HG02973 (cell line): ENCODE measurements around the gene RNF208.
"Not testable (repeated sequence)": the region's sequence is repeated elsewhere in the genome, so short reads cannot be mapped to it uniquely, and the experiment has no call there.

Experiments used
- ATAC-seq: cut with Tn5 transposase; IDR thresholded peaks from one replicate; pipeline ENCODE4 v1.9.1; 2021; ENCODE audit warnings: moderate library complexity; ENCODE audit not compliant: unreplicated experiment

RNF208 gene

DNA sequence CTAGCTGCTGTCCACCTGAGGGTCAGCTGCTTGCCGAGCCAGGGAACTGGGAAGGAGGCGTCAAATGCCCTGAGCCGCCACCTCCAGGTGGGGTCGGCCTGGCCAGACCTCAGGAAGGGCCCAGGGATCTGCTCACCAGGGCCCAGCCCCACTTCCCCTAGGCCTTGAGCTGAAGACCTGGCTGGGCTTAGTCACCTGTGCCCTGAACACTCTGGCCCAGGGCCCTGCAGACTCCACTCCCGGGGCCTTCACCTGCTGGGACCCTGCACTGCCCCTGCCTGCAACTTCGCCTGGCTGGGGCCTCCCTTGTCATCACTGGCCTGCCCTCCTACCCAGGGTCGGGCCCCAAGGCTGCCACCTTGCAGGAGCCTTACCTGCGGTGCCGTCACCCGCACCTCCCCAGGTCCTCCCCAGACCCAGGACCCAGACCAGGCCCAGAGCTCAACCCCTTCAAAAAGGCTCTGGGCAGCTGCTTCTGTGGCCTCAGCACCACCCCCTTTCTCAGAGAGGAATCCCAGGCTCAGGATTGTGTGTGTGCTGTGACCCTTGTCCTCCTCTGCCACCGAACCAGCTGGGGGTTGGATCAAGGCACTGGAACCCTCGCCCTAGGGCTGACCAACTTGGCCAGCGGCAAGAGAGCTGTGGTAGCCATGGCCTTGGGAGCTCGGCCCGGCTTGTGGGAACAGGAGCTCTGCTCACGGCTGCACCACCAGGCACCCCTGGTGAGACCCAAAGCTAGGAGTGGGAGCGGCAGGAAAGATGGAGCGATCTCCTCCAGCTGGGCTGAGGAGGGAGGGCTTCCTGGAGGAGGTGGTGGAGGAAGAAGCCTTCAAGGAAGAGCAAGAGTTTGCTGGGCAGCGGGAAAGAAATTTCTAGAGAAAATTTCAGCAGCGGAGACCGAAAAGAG, 31.9 kb upstream of the RNF208 start:
- ATAC-seq: no peak

- no peak for ATAC-seq
Observed at GRCh38 chr9:137252555-137253506, 30.8 kb upstream of the RNF208 start.

DNA sequence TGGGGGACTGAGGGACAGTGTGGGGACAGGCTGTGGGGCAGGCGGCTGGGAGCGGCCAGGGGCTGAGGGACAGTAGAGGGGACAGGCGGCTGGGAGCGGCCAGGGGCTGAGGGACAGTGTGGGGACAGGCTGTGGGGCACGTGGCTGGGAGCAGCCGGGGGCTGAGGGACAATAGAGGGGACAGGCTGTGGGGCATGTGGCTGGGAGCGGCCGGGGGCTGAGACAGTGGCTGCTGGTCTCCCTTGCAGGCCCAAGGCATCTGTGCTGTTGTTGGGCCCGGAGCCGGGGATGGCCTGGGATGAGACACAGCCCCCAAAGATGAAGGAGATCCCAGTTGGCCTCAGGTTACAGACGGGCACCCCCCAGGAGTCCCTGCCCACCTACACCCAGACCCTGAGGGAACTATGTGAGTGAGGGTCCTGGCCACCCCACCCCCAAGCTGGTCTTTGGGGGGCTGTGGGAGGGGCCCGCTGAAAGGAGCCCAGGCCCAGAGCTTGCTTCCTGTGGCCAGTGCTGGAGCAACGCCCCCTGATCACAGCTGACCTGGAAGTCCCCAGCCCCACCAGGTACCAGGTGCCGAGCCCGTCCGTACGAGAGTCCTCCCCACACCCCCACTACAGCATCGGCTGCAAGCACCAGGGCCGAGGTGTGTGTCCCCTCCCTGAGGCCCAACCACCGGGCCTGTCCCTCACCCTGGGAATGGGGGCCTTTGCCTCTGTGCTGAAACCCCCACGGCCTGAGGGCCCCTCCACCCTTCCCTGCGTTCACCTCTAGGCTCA, 29.6 kb upstream of the RNF208 start:
- ATAC-seq: no peak

DNA sequence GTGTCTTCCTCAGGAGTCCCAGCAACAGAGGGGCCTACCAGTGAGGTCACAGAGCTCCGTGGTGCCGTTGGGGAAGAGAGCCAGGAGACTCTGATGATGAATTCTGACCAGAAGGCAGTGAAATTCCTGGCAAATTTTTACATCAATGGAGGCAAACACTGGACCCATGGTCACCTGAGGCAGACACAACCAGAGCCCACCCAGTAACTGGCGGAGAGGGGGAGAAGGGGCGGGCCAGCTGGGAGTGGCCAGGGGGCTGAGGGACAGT, 29.1 kb upstream of the RNF208 start, which contains the start of gene STPG3:
TSS of gene STPG3 (plus strand) at position 93 of the 268 bp plus-strand sequence. CDS start at position 94, 1 bp downstream.
- no peak for ATAC-seq

- ATAC-seq: no peak
Observed at GRCh38 chr9:137250329-137251193, 28.5 kb upstream of the RNF208 start.

GRCh38 chr9:137247916-137248175, 25.8 kb upstream of the RNF208 start:
- no peak for ATAC-seq

- no peak for ATAC-seq
Observed at GRCh38 chr9:137247135-137247915, 25.3 kb upstream of the RNF208 start.

DNA sequence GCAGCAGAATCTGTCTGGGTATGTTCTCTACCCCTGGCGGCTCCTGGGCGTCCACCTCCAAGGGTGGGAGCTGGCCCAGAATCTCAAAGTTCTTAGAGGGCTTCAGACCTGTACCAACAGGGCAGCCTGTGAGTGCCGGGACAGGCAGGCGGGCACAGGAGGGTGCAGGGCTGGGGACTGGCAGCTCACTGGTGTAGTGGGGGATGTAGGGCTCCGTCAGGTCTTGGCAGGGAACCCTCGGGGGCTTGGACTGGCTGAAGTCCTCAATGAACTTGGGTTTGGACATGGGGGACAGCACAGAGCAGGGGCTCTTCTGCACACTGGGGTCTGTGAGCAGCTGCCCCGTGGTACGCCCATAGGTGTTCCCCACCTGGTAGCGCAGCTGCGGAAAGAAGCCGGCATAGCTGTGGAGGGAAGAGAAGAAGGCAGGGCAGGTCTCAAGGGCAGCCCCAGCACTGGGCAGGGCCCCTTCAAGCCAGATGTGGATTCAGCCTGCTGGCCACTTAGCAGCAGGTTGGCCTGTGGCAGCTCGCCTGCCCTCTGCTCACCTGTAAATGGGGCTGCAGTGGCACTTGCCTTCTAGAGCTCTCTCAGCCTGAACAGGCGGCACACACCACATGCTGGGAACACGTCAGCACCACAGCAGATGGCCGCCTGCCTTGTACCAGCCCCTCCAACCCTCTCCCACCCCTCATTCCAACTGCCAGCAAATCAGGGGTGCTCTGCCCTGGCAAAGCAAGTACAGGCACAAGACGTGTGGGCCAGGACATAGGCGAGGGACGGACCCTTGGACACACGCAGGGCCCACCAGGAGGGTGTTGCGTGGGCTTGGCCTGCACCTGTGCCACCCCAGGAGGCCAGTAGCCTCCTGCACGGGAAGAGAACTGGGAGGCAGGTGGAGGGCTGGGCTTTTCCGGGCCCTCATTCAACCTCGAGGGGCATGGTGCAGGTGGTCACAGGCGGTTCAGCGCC, 23.7 kb upstream of the RNF208 start:
- no peak for ATAC-seq

GRCh38 chr9:137244486-137245449, 22.7 kb upstream of the RNF208 start:
- ATAC-seq: no peak

GRCh38 chr9:137243626-137244485, 21.8 kb upstream of the RNF208 start:
- no peak for ATAC-seq

- not testable (repeated sequence) for ATAC-seq
Observed at GRCh38 chr9:137243266-137243625, 21.2 kb upstream of the RNF208 start.

DNA sequence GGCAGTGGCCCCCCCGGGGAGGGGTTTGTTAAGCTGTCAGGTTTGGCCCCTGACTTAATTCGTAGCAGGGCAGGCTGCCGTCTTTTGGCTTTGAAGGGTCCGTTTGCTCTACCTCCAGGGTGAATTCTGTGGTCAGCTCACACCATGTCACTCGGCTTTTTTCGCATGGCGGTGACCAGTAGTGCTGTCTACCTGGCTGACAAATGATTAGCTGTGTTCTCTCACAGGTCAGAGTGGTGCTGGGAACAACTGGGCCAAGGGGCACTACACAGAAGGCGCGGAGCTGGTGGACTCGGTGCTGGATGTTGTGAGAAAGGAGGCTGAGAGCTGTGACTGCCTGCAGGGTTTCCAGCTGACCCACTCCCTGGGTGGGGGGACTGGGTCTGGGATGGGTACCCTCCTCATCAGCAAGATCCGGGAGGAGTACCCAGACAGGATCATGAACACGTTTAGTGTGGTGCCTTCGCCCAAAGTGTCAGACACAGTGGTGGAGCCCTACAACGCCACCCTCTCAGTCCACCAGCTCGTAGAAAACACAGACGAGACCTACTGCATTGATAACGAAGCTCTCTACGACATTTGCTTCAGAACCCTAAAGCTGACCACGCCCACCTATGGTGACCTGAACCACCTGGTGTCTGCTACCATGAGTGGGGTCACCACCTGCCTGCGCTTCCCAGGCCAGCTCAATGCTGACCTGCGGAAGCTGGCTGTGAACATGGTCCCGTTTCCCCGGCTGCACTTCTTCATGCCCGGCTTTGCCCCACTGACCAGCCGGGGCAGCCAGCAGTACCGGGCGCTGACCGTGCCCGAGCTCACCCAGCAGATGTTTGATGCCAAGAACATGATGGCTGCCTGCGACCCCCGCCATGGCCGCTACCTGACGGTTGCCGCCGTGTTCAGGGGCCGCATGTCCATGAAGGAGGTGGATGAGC, 20.5 kb upstream of the RNF208 start:
- ATAC-seq: no peak

DNA sequence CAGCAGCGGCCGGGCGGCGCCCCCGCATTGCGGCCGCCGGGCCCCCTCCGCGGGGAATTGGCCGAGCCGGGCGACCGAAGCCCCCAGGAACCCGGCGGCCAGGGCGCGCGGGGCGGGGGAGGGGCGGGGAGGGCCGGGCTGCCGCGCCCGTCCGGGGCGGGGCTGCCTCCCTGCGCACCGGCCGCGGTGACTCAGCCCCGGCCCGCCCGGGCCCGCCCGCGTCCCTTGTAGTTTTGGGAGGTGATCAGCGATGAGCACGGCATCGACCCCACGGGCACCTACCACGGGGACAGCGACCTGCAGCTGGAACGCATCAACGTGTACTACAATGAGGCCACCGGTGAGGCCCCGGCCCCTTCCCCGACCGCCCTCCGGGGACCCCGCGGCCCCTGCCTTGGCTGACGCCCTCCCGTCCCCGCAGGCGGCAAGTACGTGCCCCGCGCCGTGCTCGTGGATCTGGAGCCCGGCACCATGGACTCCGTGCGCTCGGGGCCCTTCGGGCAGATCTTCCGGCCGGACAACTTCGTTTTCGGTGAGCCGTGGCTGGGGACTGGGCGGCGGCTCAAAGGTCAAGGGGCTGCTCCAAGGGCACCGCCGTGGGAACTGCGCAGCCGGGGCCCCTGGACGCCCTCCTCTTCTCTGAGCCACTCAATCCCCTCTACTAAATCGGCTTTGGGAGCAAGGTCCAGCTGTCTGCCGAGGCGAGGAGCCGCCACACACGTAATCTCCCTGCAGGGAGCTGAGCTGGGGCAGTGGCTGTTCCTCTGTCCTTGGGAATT, 19.6 kb upstream of the RNF208 start:
- peak; percentile 5 for ATAC-seq

DNA sequence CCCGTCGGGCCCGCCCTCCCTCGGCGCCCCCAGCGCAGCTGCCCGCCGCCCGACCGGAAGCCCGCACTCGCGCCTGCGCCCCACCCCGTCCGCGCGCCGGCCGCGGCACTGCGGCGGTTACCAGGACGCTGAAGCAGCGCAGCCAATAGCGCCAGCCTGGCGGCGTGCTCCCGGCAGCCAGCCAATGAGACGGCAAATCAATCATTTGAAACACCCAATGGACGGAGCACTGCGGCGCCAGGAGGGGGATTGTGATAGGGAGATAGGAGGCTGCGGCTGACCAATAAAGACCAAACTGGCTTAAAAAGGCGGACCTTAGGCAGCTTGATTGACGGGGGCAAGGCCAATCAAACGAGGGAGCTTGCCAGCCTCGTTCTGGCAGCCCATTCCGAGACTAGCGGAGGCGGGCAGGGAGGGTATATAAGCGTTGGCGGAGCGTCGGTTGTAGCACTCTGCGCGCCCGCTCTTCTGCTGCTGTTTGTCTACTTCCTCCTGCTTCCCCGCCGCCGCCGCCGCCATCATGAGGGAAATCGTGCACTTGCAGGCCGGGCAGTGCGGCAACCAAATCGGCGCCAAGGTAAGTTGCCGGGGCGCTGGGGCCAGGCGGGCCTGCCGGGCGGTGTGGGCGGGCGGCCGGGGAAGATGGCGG, 18.9 kb upstream of the RNF208 start, which contains the start of gene TUBB4B:
TSS of gene TUBB4B (plus strand) at position 447 of the 649 bp plus-strand sequence. CDS start at position 521, 74 bp downstream.
- peak; percentile 59 for ATAC-seq
